ENCODE results near the gene MXI1. TPM values are rescaled to one million over a fixed set of nuclear protein-coding genes. Genes with fewer than 3 reads are reported as not detected.

MXI1 gene
- total and polyA plus RNA-seq, 9 donors, result 17.1 to 25.2 (median 20.5) TPM

- Histone ChIP-seq H3K4me3 (ENCODE audit: low read length) (no peak overlapping the region), H3K36me3 (ENCODE audit: control insufficient read depth, insufficient read depth, low read length) (peaks cover 13% of the 10 kb centered on the region), H3K4me1 (ENCODE audit: control insufficient read depth, insufficient read depth, low read length) (peaks cover 7% of the 10 kb centered on the region), H3K9me3 (replicated peaks; ENCODE audit: control insufficient read depth, low read depth, low read length) (no peaks in the 10 kb centered on the region), H3K27me3 (ENCODE audit: control insufficient read depth, insufficient read depth, low read length) (no peaks in the 10 kb centered on the region), H3K27ac (ENCODE audit: low read length) (no peak overlapping the region)
- WGBS (ENCODE audit: insufficient coverage), result 90% methylated on average over 2 of the region's 17 CpGs
- DNase-seq, result peak; percentile 80
Observed at GRCh38 chr10:110305767-110306451, 98.5 kb downstream of the MXI1 start.

- Histone ChIP-seq H3K4me1 (ENCODE audit: control insufficient read depth, insufficient read depth, low read length) (peaks cover 7% of the 10 kb centered on the region), H3K4me3 (ENCODE audit: low read length) (no peak overlapping the region), H3K27me3 (ENCODE audit: control insufficient read depth, insufficient read depth, low read length) (no peaks in the 10 kb centered on the region), H3K9me3 (replicated peaks; ENCODE audit: control insufficient read depth, low read depth, low read length) (no peaks in the 10 kb centered on the region), H3K36me3 (ENCODE audit: control insufficient read depth, insufficient read depth, low read length) (peaks cover 11% of the 10 kb centered on the region), H3K27ac (ENCODE audit: low read length) (no peak overlapping the region)
- no peak for DNase-seq
- WGBS (ENCODE audit: insufficient coverage), result no CpG with 5 or more reads among the region's 2 CpGs
Observed at GRCh38 chr10:110306452-110306768, 99.0 kb downstream of the MXI1 start.

DNA sequence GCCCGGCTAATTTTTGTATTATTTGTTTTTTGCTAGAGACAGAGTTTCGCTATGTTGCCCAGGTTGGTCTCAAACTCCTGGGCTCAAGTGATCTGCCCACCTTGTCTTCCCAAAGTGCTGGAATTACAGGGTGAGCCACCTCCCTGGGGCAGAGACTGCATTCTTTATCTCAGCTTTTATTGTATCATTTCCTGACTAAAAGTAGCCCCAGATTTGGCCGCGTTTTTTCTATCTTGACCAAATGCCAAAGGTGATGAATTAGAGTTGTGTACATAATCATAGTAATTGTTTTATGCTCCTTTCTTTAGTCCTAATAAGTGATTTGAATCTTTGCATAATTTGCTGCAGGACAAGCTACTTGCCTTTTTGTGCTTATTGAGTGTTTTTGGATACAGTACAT, 100.4 kb downstream of the MXI1 start:
- no peak overlapping the region for H3K4me3 ChIP-seq (ENCODE audit: low read length)
- WGBS (ENCODE audit: insufficient coverage), result 83% methylated on average over 2 of the region's 4 CpGs
- H3K27me3 ChIP-seq (ENCODE audit: control insufficient read depth, insufficient read depth, low read length), result no peaks in the 10 kb centered on the region
- H3K4me1 ChIP-seq (ENCODE audit: control insufficient read depth, insufficient read depth, low read length), result peaks cover 4% of the 10 kb centered on the region
- no peak for DNase-seq
- H3K9me3 ChIP-seq (replicated peaks; ENCODE audit: control insufficient read depth, low read depth, low read length), result no peaks in the 10 kb centered on the region
- H3K27ac ChIP-seq (ENCODE audit: low read length), result no peak overlapping the region
- peaks cover 4% of the 10 kb centered on the region for H3K36me3 ChIP-seq (ENCODE audit: control insufficient read depth, insufficient read depth, low read length)

GRCh38 chr10:110310741-110311140, 103.3 kb downstream of the MXI1 start:
- no peak for DNase-seq
- no peaks in the 10 kb centered on the region for H3K36me3 ChIP-seq (ENCODE audit: control insufficient read depth, insufficient read depth, low read length)
- WGBS (ENCODE audit: insufficient coverage), result 40% methylated on average over 1 of the region's 3 CpGs

GRCh38 chr10:110311357-110311949, 104.0 kb downstream of the MXI1 start:
- Histone ChIP-seq H3K36me3 (ENCODE audit: control insufficient read depth, insufficient read depth, low read length) (no peaks in the 10 kb centered on the region), H3K4me1 (ENCODE audit: control insufficient read depth, insufficient read depth, low read length) (no peaks in the 10 kb centered on the region), H3K9me3 (replicated peaks; ENCODE audit: control insufficient read depth, low read depth, low read length) (no peaks in the 10 kb centered on the region), H3K27me3 (ENCODE audit: control insufficient read depth, insufficient read depth, low read length) (peaks cover 2% of the 10 kb centered on the region), H3K27ac (ENCODE audit: low read length) (no peak overlapping the region), H3K4me3 (ENCODE audit: low read length) (no peak overlapping the region)
- no CpG with 5 or more reads among the region's 3 CpGs for WGBS (ENCODE audit: insufficient coverage)
- DNase-seq, result peak; percentile 66

More at GRCh38 chr10:110310741-110311140, 103.3 kb downstream of the MXI1 start:
- H3K27me3 ChIP-seq (ENCODE audit: control insufficient read depth, insufficient read depth, low read length), result peaks cover 2% of the 10 kb centered on the region
- H3K4me3 ChIP-seq (ENCODE audit: low read length), result no peak overlapping the region
- H3K4me1 ChIP-seq (ENCODE audit: control insufficient read depth, insufficient read depth, low read length), result no peaks in the 10 kb centered on the region
- no peak overlapping the region for H3K27ac ChIP-seq (ENCODE audit: low read length)
- no peaks in the 10 kb centered on the region for H3K9me3 ChIP-seq (replicated peaks; ENCODE audit: control insufficient read depth, low read depth, low read length)

DNA sequence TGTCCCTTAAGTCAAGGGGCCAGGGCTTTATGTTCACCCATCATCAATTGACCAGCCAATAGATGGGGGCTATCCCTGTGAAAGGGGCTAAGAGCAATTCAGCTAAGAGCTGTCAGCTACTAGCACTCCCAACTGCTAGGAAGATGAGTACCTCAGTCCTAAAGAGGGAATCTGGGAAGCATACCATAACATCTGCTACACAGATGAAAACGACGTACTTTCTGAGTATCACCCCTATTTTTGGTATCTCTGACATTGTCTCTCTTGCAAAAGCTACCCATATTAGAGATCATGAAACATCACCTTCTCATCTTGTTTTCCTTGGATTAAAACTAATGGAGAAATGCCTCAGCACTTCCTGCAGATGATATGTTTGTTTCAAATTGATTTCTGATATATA, 104.8 kb downstream of the MXI1 start:
- no peak for DNase-seq
- H3K4me3 ChIP-seq (ENCODE audit: low read length), result no peak overlapping the region
- peaks cover 2% of the 10 kb centered on the region for H3K27me3 ChIP-seq (ENCODE audit: control insufficient read depth, insufficient read depth, low read length)
- no peaks in the 10 kb centered on the region for H3K36me3 ChIP-seq (ENCODE audit: control insufficient read depth, insufficient read depth, low read length)
- H3K9me3 ChIP-seq (replicated peaks; ENCODE audit: control insufficient read depth, low read depth, low read length), result no peaks in the 10 kb centered on the region
- no peak overlapping the region for H3K27ac ChIP-seq (ENCODE audit: low read length)
- no CpG with 5 or more reads among the region's 2 CpGs for WGBS (ENCODE audit: insufficient coverage)
- H3K4me1 ChIP-seq (ENCODE audit: control insufficient read depth, insufficient read depth, low read length), result no peaks in the 10 kb centered on the region

DNA sequence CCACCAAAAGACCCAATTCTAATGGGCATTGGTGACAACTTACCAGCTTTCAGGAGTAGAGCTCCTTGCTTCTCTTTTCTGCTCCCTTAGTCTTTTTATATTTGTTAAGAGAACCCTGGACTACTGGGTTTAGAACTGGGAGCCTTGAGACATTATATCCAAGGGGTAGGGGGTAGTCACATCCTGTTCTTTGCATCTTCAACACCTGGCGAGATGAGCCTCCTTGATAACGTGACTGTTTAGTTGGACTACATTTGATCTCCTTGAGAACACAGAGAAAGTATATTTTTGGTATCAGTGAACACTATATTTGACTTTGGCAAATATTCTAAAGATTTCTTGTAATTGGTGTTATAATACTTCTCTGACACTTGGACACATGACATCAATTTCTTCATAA, 106.3 kb downstream of the MXI1 start:
- no CpG with 5 or more reads among the region's 2 CpGs for WGBS (ENCODE audit: insufficient coverage)
- no peaks in the 10 kb centered on the region for H3K4me1 ChIP-seq (ENCODE audit: control insufficient read depth, insufficient read depth, low read length)
- no peak overlapping the region for H3K27ac ChIP-seq (ENCODE audit: low read length)
- H3K9me3 ChIP-seq (replicated peaks; ENCODE audit: control insufficient read depth, low read depth, low read length), result no peaks in the 10 kb centered on the region
- peaks cover 2% of the 10 kb centered on the region for H3K27me3 ChIP-seq (ENCODE audit: control insufficient read depth, insufficient read depth, low read length)
- no peaks in the 10 kb centered on the region for H3K36me3 ChIP-seq (ENCODE audit: control insufficient read depth, insufficient read depth, low read length)
- no peak for DNase-seq
- H3K4me3 ChIP-seq (ENCODE audit: low read length), result no peak overlapping the region

DNA sequence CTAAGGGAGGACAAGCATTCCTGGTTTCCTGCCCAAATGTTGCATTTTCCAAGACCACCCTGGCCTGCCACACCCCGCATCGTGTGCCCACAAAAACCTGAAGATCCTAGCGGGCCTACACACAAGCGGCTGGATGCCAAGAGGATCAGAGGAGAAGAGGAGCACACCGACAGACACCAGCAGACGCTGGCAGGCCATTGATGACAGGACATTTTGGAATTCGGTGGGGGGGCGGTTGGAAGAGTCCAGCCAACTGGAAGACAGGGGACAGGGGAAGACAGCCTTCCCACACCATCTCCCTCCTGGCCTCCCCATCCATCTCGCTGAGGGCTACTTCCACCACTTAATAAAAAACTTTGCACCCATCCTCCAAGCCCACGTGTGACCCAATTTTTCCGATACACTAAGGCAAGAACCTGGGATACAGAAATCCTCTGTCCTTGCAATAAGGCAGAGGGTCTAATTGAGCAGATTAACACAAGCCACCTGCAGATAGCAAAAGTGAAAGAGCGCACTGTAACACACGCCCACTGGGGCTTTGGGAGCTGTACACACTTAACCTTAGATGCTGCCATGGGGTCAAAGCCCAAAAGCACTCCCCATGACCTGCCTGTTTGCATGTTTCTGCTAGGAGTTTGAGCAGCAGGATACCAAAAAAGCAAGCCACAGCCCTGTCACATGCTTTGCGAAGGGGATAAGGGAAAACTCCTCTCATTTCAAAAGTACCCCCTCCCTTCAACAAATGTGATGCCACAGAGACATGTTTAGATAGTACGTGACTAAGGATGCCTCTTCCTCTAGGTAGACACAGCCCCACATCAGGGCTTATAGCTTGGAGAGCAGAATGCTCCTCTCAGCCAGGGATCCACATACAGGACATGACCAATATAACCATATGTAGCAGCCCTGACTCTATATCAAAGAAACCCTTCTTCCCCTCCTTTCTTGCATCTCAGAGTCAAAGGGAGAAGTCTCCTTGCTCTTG, 110.8 kb downstream of the MXI1 start:
- Histone ChIP-seq H3K4me1 (ENCODE audit: control insufficient read depth, insufficient read depth, low read length) (no peaks in the 10 kb centered on the region), H3K9me3 (replicated peaks; ENCODE audit: control insufficient read depth, low read depth, low read length) (no peaks in the 10 kb centered on the region), H3K36me3 (ENCODE audit: control insufficient read depth, insufficient read depth, low read length) (no peaks in the 10 kb centered on the region), H3K4me3 (ENCODE audit: low read length) (no peak overlapping the region), H3K27ac (ENCODE audit: low read length) (no peak overlapping the region), H3K27me3 (ENCODE audit: control insufficient read depth, insufficient read depth, low read length) (peaks cover 2% of the 10 kb centered on the region)
- DNase-seq, result no peak
- 77% methylated on average over 14 of the region's 15 CpGs for WGBS (ENCODE audit: insufficient coverage)

- Histone ChIP-seq H3K27ac (ENCODE audit: low read length) (no peak overlapping the region), H3K36me3 (ENCODE audit: control insufficient read depth, insufficient read depth, low read length) (no peaks in the 10 kb centered on the region), H3K27me3 (ENCODE audit: control insufficient read depth, insufficient read depth, low read length) (peaks cover 4% of the 10 kb centered on the region), H3K9me3 (replicated peaks; ENCODE audit: control insufficient read depth, low read depth, low read length) (no peaks in the 10 kb centered on the region), H3K4me3 (ENCODE audit: low read length) (no peak overlapping the region), H3K4me1 (ENCODE audit: control insufficient read depth, insufficient read depth, low read length) (no peaks in the 10 kb centered on the region)
- 65% methylated on average over 3 of the region's 6 CpGs for WGBS (ENCODE audit: insufficient coverage)
- DNase-seq, result no peak
Observed at GRCh38 chr10:110321869-110322620, 114.6 kb downstream of the MXI1 start.
